IPS-11a (cell line): ENCODE data around the gene GPR37L1.
"Not testable (repeated sequence)": the region's sequence is repeated elsewhere in the genome, so short reads cannot be mapped to it uniquely, and the experiment has no call there.

Experiments
- H3K4me3 ChIP-seq: one replicate; pipeline ENCODE4 v1.5.1; 2013; ENCODE audit warnings: low read depth, low read length, control low read depth

GPR37L1 gene

DNA sequence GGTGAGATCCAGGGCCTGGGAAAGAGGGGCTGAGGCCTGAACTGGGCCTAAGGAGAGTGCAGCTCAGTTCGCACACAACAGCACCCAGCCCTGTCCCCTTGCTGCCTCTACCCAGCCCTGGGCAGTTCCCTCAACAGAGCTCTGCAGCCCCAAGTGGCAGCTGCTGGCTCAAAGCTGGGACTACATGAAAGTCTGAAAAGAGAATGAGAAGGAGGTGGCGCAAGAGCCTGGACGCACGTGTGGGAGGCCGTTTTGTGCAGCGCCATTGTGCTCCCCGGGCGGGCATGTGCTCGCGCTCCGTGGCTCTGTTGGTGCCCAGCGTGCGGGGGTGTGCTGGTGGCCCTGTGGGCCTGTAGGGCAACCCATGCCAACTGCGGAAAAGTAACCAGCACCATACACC lies 10.3 kb downstream of the GPR37L1 start:
- H3K4me3 ChIP-seq, result no peak overlapping the region

DNA sequence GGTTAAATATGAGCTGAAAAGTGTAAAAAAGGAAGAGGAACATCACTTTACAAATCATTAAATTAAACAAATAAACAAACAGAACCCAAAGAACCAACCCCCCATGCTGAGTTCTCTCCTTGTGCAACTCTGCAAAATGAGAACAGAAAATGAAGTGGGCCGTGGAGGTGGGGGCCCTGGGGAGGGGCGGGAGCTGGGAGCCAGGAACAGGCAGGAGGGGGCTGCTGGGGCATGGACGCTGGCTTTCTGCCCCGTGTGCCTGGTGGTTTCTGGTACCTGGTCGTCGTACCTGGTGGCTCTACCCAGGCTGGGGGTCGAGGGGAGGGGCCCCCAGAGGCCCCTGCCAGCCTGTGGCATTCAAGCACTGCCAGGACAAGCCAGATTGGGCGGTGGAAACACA lies 10.8 kb downstream of the GPR37L1 start:
- H3K4me3 ChIP-seq, result no peak overlapping the region

DNA sequence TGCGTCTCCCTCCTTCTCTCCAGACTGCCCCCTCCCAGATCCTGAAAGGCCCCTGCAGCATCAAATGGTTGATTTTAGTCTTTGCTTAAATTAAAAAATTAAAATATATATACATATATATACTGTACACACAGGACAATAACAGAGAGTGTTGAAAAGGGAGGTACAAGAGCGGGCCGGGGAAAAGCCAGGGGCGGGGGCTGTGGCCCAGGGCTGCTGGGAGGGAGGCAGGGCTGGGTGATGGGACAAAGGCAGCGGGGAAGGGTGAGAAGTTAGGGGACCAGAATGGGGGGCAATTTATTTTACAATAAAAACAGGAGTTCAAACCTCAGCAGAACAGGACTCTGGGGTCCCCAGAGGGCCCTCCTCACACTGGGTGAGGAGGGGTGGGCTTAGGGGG lies 11.3 kb downstream of the GPR37L1 start:
- H3K4me3 ChIP-seq, result no peak overlapping the region

DNA sequence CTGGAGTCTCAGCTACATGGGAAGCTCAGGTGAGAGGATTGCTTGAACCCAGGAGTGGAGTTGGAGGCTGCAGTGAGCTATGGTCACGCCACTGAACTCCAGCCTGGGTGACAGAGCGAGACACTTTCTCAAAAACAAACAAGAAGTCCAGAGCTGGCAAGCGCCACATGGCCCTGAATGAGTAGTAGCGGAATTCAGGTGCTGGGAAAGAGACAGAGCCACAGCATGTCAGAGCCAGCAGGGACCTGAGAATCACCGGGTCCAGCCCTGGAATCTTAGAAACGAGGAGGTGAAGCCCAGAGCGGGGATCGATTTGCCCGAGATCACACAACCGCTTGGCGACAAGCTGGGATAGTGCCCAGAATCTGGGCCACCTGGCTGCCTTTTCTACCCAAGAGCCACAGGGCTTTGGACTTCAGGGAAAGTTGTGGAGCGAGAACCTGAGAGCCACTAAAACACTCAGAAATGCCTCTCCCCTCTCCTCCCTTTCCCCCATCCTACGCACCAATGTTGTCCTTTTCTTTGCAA lies 12.0 kb downstream of the GPR37L1 start:
- no peak overlapping the region for H3K4me3 ChIP-seq

DNA sequence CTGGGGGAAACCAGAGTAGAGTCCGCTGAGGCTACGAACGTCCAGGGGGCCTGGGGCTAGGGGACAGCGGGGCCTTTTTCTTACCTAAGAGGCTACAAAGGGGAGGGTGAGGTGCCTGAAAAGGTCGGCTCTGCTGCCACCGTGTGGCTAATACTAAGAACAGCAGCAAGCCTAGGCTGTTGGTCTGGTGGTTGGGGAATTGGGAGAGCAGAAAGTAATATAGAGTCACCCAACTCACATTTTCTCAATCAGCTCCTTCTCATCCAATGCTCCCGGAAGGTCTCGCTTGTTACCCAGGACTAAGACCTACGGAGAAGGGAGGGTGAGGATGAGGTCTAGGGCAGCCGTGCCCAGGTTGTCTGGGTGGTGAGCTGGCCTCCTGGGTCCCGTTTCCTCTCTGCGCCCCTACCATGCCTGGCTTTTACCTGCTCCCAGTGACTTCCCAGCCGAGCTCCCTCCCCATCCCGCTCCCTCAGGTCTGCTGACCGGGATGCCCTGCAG lies 12.6 kb downstream of the GPR37L1 start:
- no peak overlapping the region for H3K4me3 ChIP-seq

DNA sequence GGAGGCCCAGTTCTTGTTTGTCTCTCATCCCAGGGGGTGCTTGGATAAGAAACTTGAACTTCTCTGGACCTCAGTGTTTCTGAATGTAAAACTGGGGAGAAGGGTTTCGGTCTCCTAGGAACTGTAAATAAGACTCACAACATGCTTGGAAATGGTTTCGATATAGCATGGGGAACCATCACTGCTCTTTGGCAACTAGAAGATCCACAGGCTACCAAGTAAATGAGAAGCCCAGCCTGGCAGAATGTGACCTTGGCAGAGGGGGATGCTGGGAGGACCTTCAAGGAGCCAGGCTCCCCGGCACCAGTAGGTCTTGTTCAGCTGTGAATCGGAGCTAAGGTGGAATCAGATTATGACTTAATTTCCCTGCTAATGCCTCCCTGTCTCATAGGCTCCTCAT lies 18.1 kb downstream of the GPR37L1 start:
- no peak overlapping the region for H3K4me3 ChIP-seq

DNA sequence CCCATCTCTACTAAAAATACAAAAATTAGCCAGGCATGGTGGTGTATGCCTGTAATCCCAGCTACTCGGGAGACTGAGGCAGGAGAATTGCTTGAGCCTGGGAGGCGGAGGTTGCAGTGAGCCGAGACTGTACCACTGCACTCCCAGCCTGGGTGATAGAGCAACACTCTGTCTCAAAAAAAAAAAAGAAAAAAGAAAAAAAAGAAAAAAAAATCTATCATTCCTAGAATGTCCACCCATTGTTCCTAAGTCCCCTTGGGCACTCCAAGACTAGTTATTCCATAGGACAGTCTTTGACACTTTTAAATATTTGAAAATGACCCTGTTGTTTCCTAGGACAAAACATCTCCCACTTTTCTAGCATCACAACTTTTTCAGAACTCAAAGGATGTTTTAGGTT lies 18.8 kb downstream of the GPR37L1 start:
- H3K4me3 ChIP-seq, result not testable (repeated sequence)

DNA sequence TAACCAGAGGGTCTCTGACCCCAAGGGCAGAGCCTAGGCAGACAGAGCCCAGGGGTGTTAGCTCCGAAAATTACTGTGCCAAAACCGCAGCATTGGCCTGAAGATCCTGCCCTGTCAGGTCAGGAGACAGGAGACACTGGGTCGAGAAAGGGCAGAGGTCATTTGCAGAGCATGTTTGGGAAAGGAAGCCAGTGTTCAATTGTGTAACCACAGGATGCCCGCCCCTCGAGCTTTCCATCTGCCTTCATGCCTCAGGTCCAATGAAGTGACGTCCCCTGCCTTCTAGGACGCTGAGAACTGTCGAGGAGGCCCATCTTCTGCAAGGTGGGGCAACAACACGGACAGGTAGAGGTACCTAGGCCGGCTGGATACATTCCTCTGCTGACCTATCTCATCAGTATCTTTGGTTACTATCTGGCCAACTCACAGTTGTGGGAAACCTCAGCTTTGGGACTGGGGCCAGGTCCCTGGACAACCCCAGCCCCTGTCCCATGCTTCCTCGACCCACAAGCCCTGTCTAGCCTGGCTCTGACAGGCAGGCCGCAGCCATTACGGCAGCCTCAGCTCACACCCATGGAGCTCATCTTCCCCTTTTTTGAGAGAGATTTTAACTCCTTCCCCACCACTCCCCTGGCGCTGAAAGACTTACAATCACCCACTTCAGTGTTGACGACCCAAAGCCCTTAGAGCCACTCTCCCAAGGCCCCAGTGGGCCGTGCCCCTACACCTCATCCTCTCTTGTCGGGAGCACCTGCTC lies 20.5 kb downstream of the GPR37L1 start:
- peak overlapping the region; percentile 81 for H3K4me3 ChIP-seq

DNA sequence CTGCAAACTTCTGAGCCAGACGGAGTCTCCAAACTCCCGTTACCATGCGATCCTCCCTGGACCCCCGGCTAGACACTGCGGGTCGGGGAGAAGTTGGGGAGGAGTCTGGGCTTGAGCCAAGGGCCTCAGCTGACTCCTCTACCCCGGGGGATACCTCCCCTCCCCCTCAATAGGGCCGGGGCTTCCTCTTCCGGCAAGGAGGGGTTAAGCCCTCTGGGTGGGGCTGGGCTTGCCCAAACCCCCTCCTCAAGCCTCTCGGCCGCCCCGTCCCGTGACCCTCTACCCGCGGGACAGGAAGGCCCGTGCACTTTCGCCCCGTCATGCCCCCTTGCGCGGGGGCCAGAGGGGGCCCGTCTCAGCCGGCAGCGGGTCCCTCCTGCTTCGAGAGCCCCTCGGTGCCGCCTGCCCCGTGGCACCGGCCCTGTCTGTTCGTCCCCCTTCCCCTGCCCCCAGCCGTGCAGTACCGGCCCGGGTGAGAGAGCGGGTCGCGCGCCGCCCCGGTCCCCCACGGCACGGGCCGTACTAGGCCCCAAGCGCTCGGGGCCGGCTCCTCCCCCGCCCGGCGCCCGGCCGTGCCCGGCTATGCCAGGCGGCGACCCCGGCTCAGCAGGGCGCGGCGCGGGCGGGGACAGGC lies 21.2 kb downstream of the GPR37L1 start:
- peak overlapping the region; percentile 81 for H3K4me3 ChIP-seq

DNA sequence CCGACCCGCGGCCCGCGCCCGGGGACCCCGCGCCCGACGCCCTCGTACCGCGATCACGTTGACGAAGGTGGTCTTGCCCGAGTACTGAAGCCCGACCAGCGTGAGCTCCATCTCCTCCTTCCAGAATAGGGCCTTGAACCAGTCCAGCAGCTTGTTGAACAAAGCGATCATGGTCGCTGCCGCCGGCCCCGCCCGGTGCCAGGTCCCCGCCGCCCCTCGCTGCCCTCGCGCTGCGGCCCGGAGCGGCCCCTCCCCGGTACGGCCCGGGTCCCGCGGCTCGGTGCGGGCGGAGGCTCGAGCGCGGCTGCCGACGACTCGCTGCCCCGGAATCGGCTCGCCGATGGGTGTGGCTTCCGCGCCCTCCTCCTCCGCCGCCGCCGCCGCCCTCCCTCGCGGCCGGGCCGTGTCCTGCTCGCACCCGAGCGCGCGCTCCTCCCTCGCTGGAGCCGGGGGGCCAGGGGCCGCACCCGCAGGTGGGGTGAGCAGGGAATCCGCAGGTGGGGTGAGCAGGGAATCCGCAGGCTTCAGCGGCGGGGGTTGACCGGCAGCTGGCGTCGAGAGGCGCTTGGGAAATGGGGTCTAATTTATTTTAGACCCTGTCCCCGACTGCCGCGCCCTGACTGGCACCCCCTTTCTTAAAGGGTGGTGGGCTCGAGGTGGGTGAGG lies 21.8 kb downstream of the GPR37L1 start, which contains the start of gene ARL8A:
Gene ARL8A (minus strand): TSS at position 336 of the 666 bp plus-strand sequence. CDS start 165 bp downstream, at position 171.
- H3K4me3 ChIP-seq, result peak within 1 kb of the TSS; percentile 81

DNA sequence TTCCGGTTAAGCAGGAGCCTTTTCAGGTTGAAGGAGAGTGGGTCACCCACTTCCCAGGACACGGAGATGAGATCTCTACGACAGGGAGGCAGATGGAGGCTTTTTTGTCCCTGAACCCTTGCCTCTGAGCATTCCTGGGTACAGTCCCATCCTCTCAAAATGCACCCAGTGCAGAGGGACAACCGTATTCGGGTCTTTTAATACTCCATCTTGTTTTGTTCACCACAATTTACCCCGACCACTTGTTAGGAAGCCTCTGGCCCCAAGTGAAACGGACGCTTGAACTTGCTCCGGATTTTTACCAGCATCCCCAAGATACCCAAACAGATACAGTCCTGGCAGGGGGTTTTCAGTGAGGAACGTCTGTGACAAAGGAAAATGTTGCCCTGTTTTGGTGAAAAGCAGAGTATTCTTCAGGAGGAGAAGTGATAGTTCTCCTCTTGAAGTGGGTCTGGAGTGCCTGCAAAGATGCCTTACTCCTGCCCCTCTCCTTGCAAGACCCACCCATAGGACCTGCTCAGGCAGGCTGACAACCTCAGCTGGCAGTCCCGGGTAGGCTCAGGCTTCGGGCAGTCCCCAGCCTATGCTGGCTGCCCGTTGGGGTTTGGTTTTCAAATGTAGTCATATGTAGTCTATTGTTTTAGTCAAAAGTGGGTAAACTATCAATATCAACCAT lies 22.5 kb downstream of the GPR37L1 start:
- peak overlapping the region; percentile 81 for H3K4me3 ChIP-seq

DNA sequence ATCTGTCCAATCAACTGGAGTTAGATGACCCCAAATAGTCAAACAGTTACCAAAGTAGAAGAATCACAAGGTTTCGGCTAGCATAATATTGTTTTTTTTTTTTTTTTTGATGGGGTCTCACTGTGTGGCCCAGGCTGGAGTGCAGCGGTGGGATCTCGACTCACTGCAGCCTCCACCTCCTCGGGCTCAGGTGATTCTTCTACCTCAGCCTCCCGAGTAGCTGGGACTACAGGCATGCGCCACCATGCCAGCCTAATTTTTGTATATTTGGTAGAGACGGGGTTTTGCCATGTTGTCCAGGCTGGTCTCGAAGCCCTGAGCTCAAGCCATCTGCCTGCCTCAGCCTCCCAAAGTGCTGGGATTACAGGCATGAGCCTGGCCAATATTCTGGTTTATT lies 23.0 kb downstream of the GPR37L1 start:
- not testable (repeated sequence) for H3K4me3 ChIP-seq

DNA sequence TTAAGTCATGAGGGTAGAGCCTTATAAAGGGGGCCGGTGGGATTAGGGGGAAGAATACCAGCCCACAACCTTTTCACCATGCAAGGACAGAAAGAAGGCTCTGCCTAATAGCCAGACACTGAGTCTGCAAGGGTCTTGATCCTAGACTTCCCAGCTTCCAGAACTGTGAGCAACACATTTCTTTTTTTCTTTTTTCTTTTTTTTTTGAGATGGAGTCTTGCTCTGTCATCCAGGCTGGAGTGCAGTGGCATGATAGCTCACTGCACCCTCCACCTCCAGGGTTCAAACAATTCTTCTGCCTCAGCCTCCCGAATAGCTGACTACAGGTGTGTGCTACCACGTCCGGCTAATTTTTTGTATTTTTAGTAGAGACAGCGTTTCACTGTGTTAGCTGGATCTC lies 23.6 kb downstream of the GPR37L1 start:
- no peak overlapping the region for H3K4me3 ChIP-seq

DNA sequence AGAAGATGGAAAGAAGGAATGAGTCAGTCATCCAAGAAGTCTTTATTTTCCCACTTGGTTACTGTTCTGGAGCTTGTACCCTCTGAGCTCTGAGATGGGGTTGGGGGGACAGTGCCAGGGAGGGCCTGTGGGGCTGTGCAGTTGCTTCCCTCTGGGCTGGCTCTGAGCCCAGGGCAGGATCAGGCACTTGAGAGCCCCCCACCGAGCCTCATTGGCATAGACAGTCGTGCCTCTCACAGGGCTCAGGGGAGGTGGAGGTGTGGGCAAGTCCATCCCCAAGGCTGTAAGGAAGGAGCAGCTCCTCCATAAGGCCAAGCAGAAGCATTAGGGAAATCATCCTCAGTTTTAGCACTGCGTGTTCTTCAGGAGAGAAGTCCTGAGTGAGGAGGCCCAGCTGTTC lies 24.3 kb downstream of the GPR37L1 start:
- H3K4me3 ChIP-seq, result no peak overlapping the region

DNA sequence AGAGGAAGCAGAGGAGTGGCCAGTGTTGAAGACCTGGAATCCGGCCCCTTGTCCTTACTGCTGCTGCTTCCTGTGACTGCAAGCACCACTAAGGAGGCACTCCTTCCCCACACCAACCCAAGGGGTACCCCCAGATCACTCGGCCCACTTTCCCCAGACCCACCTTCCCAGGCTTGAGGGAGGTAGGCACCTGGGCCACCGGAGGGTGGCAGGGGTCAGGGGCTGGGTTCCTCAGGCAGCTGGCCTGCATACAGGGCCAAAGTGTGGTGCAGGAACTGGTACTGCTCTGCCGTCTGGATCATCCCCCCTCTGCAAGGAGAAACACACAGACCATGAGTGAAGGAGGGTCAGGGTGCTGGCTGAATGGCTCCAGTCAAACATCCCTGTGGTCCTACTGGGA lies 25.7 kb downstream of the GPR37L1 start:
- no peak overlapping the region for H3K4me3 ChIP-seq

DNA sequence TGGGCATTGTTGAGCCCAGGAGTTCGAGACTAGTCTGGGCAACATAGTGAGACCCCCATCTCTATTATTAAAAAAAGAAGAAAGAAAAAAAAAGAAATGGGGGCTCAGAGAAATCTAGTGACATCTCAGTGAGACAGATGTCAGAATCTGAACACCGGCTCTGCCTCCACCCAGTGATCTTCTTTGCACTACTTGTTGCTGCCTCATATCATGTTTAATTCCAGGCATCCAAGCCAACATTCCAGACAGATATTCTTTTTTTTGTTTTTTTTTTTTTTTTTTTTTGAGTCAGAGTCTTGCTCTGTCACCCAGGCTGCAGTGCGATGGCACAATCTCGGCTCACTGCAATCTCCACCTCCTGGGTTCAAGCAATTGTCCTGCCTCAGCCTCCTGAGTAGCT lies 26.8 kb downstream of the GPR37L1 start:
- H3K4me3 ChIP-seq, result no peak overlapping the region

DNA sequence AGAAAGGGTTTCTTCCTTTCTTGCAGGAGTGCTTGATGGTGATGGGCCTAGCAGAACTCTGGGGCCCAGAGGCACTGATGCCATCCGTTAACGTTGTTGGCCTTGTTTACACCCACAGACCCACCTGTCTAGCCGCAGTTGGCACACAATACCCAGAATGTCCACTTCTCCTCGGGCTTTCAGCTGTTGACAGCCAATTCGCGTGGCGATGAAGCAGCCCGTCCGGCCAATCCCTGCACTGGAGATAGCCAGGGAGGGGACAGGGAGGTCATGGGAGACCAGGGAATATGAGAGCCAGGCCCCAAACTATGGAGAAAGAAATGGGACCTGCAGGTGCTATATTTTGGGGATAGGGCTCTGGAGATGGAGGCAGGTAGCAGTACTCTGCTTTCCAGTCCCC lies 27.5 kb downstream of the GPR37L1 start:
- H3K4me3 ChIP-seq, result no peak overlapping the region

DNA sequence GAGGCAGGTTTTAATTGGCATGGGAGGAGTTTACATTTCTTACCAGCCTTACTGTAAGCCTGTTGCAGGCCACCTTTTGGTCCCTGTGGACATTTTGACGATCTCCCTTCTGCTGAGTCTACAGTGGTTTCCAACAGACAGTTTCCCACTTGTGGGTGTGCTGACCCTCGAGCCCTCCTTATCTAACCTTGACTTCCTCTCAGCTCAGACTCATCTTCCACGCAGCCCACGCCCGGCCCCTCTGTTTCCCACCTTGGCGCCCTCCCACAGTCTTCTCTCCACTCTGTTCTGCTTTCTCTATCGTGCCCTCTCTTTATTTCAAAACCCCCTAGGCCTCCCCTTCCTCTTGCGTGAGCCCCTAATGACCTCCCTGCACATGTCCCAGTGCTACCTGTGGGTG lies 27.9 kb downstream of the GPR37L1 start:
- H3K4me3 ChIP-seq, result no peak overlapping the region

DNA sequence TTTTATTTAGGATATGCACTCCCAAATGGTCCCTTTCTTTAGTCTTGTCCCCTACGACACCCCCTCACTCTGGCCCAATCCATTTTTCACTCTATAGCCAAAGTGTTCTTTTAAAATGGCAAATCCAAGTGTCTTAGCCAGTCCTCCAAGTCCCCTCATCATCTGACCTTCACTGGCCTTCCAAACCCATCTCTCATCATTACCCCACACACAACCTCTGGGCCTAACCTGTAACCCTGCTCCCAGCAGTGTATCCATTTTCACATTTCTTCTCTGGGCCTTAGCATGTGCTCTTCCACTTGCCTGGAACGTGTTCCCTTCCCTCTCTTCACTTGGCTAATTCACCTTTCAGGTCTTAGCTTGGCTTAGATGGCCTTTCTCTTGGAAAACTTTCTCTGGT lies 28.3 kb downstream of the GPR37L1 start:
- H3K4me3 ChIP-seq, result no peak overlapping the region

DNA sequence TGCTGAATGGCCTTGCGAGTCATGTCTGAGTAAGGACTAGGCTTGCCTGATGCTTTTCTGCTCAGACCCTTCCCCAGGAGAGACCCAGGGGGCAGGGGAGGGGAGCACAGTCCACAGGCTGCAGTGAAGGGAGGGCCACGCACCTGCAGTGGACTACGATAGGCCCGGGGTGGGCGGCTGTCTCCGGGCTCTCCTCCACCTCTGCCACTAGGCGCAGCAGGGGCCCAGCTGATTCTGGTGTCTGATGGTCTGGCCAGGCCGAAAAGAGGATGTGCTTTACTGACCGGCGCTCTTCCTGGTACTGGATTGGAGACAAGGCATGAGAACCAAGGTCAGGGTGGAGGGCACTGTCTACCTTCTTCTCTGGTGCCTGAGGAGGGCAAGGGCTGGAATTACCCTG lies 29.7 kb downstream of the GPR37L1 start:
- H3K4me3 ChIP-seq, result no peak overlapping the region

DNA sequence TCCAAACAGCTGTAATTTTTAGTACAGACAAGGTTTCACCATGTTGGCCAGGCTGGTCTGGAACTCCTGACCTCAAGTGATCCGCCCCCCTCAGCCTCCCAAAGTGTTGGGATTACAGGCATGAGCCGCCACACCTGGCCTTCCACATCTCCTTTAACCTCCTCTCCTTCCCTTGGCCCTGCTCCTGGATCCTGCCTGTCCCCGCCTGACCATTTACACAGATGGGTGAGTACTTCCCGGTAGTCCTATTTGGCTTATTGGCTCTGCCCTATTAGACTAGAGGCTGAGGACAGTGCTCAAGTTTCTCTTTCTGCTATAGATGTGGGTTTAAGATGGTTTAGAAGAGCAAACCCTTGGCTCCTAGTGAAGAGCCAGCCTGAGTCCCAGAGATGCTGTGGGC lies 30.6 kb downstream of the GPR37L1 start:
- H3K4me3 ChIP-seq, result no peak overlapping the region
